Kidney capillary endothelial cell (primary cell): ENCODE data around the gene CLDN7.

Experiments used
- DNase-seq: peaks from one replicate; pipeline ENCODE4 v3.0.0-alpha.2; 2018; ENCODE audit warnings: low spot score

CLDN7 gene

GRCh38 chr17:7262192-7262934 is at the start of gene CLDN7:
TSS of gene CLDN7 (minus strand) at chr17:7262478. CDS start at chr17:7262043, 435 bp downstream.
- no peak for DNase-seq

- DNase-seq = no peak
These were observed 48.9 kb upstream of the CLDN7 start for GRCh38 chr17:7311110-7311705.

GRCh38 chr17:7309628-7310027 is 47.4 kb upstream of the CLDN7 start:
- no peak for DNase-seq

- peak; percentile 62 for DNase-seq
These were observed 46.6 kb upstream of the CLDN7 start for GRCh38 chr17:7308625-7309433.

- no peak for DNase-seq
These were observed 45.7 kb upstream of the CLDN7 start for GRCh38 chr17:7307686-7308624.

DNA sequence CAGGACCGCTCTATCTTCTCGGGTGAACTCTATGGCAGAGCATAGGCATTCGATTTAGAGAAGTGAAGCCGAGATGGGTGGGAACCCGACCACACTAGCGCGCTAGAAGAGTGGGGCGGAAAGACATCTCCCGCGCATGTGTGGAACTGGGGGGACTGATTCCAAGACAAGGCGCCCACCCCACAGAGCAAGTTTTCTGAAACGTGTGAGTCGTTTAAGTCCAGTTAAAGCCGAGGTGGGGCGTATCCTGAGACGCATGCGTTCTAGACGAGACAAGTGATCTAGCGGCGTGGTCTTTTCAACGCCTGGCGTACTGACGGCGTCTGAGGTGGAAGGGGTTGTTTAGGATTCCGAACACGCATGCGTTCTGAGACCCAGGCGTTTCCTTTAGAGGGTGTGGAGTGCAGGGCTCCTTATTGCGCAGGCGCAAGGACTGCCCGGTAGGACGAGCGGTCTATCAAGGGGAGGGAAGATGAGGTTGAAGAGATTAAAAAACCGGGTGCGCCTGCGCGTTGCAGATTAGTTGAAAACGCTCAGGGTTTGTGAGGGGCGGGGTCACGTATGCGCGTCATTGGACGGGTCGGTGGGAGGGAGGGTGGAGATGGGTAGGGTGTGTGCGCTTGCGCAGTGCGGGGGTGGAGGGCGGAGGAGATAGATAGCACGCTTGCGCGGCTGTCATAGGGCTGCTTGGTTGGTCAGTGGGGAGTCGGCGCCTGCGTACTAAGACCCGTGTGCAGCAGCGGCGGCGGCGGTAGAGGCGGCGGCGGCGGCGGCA is 44.8 kb upstream of the CLDN7 start, which contains the start of gene EIF5A:
Gene EIF5A, plus strand, starts transcription at position 718 of the 775 bp plus-strand sequence. CDS start 2,008 bp downstream, outside the sequence.
- DNase-seq = peak; percentile 100

GRCh38 chr17:7304179-7304578 is 41.9 kb upstream of the CLDN7 start:
- no peak for DNase-seq

DNA sequence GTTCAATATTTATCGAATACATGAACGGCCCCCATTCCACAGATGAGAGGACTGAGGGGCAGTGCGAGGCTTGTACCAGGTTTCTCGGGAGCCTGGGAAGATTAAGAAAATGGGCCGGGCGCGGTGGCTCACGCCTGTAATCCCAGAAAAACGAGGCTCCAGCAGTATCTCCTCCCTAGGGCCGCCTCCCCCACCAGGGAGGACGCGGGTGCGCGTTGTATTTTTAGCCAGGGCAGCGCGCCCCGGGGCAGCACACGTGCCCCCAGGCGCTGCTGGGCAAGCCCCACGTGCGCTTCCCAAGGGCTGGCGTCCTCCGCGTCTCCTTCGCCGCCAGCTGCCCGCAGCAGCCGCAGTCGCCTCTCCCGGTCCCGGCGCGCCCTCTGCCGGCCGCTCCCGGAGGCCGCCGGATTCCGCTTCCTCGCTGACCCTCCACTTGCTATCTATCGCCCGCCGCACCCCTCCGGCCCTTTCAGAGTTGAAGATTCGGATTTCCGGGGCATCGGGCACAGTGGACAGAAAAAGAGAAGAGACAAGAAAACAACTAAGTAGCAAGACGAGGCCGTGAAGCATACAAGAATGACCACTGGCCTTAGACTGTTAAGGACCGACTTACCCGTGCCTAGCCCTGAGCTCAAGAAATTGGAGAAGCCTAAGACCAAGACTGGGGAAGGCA is 34.0 kb upstream of the CLDN7 start:
- DNase-seq = peak; percentile 80

DNA sequence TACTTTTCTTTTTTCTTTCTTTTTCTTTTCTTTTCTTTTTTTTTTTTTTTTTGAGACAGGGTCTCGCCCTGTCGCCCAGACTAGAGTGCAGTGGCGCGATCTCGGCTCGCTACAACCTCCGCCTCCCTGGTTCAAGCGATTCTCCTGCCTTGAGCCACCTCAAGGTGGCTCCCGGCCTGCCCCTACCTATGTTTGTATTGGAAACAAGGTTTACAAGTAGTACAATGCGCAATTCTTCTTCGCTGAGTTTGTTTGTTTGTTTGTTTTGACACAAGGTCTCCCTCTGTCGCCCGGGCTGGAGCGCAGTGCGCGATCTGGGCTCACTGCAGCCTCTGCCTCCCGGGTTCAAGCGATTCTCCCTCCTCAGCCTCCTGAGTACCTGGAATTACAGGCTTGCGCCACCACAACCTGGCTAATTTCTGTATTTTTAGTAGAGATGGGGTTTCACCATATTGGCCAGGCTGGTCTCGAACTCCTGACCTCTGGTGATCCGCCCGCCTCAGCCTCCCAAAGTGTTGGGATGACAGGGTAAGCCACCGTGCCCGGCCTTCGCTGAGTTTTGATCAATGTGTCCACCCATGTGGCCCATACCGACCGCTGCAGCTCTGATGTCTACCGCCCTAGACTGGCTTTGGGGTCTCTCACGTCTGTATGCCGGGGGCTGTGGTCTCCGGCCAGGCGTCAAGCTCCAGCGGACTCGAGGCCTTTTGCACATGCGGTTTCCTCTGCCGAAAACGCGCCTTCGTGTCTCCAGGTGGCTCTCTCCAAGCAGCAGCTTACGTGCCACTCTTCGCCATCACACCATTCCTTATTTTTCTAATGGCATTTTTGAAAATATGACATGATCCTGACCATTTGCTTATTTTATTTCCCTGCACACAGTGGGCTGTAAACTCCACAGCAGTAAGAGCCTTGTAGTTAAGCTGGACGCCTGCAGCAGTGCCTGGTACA is 33.2 kb upstream of the CLDN7 start:
- DNase-seq = no peak

- DNase-seq = no peak
These were observed 32.4 kb upstream of the CLDN7 start, which contains the start of gene YBX2 for GRCh38 chr17:7294614-7295153. TSS of gene YBX2 (minus strand) at chr17:7294639. CDS start at chr17:7294500, 139 bp downstream.

- DNase-seq = no peak
These were observed 31.7 kb upstream of the CLDN7 start for GRCh38 chr17:7293816-7294613.

DNA sequence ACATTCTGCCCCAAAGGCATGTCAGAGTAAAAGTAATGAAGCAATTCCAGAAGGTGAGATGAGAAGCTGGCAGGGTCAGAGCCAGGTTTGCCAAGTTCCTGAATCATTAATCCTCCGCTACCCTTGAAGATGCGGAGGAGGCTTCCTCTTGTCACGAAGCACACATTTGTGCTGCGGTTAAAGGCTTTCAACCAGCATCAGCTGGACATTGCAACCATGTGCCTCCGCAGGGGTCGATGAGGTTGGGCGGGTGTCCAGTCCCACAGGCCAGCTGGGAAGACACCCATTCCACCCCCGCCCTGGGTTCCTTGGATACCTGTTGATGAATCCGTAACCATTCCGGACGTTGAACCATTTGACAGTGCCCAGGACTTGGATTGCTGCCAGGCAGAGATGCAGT is 30.9 kb upstream of the CLDN7 start:
- no peak for DNase-seq

DNA sequence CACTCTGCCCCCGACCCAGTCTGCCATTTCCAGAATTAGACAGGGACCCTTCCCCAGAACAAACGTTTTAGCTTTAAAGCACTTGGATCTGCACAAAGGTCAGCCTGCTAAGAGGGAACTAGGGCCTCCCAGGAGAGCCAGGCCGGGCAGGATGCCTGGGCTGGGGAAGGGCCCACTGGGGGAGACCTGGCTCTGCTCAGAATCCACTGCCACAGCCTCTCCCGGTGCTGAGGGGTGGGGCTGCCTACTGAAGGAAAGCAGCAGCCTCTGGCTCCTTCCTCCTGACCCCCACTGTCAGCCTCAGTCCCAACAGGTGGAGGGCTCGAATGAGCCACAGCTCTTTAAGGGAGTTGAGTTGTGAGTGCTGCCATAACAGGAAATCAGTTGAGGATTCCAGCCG is 30.5 kb upstream of the CLDN7 start:
- DNase-seq = no peak

GRCh38 chr17:7292194-7292593 is 29.9 kb upstream of the CLDN7 start:
- no peak for DNase-seq

GRCh38 chr17:7290685-7291084 is 28.4 kb upstream of the CLDN7 start:
- DNase-seq = no peak

DNA sequence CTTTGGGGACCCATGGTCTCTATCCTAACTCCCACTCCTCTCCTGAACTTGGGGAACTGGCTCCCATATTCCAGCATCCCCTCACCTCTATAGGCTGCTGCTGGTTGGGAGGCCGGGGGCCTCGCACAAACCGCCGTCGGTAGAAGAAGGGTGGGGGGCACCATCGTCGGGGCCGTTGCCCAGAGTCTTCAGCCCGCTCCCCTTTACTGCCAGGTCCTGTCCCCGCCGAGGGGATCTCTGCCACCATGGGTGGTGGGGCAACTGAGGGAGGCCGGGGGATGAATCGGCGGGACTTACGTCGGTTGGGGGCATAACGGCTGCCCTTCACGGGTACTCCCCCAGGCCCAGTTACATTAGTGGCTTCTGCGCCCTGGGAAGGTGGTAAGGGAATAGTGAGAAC is 27.9 kb upstream of the CLDN7 start:
- DNase-seq = no peak

GRCh38 chr17:7289256-7290032 is 27.2 kb upstream of the CLDN7 start:
- DNase-seq = no peak
